Measurements from ENCODE around the gene DDX1. TPM values are rescaled to one million over a fixed set of nuclear protein-coding genes. Genes with fewer than 3 reads are reported as not detected.
"Not testable (repeated sequence)": the region's sequence is repeated elsewhere in the genome, so short reads cannot be mapped to it uniquely, and the experiment has no call there.

DDX1 gene
- total RNA-seq (2014; rRNA removed; shearing (Covaris generic)), result 56.4 and 89.4 TPM in 2 replicates

DNA sequence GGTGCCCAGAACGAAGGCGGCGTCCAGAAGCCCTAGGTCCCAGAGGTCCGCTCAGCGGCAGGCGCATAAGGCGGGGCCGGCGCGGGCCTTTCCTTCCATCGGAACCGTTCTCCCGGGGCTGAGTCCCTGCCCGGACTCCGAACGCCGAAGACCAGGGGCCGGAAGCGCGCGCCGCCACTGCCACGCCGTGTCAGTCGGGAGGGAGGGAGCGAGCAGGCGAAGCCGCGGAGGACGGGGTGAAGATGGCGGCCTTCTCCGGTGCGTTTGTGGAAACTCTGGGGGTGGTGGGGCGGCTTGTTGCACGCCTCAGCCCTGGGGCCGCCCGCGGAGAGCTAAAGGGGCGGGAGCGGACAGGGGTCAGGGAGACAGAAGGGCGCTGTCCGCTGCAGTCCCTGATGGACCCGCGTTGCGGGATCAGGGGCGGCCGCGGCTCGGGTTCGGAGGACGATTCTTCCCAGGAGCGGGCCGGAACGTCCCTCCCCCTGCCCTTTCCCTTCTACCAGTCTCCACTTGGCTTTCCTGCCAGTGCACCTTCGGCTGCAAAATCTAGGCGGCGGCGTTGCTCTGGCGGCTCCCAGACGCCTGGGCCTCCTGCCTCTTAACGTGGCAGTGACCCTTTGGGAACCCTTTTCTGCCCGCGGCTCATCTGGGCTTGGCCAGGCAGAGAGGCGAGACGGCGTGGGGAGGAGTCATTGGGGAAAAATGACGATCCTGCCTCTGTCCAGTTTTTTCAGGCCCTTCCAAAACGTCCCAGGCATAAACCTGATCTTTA lies at the start of gene DDX1:
Gene DDX1, plus strand, starts transcription at position 177 of the 772 bp plus-strand sequence. Its CDS starts 66 bp downstream, at position 243.
- DNase-seq (ENCODE audit: low read depth), result peak; percentile 78

DNA sequence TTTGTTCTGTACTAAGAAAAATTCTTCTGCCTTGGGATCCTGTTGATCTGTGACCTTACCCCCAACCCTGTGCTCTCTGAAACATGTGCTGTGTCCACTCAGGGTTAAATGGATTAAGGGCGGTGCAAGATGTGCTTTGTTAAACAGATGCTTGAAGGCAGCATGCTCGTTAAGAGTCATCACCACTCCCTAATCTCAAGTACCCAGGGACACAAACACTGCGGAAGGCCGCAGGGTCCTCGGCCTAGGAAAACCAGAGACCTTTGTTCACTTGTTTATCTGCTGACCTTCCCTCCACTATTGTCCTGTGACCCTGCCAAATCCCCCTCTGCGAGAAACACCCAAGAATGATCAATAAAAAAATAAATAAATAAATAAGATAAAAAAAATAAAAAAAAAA lies 49.4 kb upstream of the DDX1 start:
- not testable (repeated sequence) for DNase-seq (ENCODE audit: low read depth)

DNA sequence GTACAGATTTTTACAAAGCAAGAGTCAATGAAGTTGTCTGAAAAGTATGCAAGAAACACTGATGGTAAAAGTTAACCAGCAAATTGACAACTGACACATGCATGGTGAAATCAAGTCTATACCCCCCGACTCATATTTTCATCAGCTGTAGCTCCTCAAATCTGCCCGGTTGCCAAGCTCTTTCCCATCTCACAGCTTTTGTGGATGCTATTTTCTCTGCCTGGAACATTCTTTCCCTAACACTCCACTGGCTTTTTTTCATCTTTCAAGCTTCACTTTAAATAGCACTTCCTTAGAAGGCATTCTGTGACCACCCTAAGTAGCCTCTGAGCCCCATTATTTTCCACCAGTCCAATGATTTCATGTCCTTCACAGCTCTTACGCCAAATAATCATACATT lies 48.6 kb upstream of the DDX1 start:
- DNase-seq (ENCODE audit: low read depth), result no peak

GRCh38 chr2:15543541-15543940 lies 48.1 kb upstream of the DDX1 start:
- no peak for DNase-seq (ENCODE audit: low read depth)

DNA sequence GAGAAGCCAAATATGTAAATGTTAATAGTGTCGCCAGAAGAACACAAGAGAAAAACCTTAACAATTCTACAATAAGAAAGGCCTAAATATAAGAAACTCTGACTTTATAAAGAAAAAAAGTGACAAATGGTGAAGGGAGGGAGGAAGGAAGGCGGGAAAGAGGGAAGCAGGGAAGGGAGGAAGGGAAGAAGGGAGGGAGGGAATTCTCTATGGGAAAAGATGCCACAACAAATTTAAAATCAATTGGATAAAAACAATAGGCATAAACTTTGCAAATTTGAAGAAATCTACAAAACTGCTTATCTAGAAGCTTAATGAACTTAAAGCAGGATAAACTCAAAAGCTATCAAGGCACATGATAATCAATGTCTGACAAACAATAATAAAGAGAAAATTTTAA lies 47.4 kb upstream of the DDX1 start:
- no peak for DNase-seq (ENCODE audit: low read depth)

- no peak for DNase-seq (ENCODE audit: low read depth)
Measured at GRCh38 chr2:15546297-15547098, 45.2 kb upstream of the DDX1 start.

DNA sequence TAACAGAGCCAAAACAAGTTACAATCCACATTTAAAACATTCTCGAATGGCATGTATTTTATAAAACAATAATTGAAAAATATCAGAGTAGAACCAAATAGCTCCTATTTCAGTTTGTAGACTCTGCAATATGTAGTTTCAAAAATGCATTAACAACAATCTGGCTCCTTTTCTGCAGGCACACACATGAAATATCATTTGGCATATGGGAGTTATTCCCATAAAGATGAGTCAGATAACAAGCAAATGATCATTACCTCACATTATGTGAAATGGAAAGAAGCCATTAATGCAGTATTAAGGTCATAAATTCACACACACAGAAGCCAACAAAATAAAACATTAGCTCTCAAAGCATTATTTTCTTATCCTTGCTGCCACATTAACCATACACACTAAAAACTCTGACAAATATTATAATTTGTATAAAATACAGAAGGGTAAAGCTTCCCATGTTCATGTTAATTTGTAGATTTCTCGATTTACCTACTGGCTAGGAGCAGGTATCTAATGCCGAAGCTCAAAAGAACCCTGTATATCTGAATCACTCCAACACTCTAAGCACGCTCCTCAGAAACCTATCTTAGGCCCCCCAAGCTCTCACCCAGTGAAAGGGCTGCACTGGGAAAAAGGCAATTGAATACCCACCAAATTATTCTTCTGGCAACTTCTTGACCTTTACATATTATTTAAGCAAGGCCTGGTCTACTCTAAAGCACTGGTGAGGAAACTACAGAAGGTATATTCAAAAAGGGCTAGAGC lies 44.4 kb upstream of the DDX1 start:
- no peak for DNase-seq (ENCODE audit: low read depth)

- no peak for DNase-seq (ENCODE audit: low read depth)
Measured at GRCh38 chr2:15548974-15549373, 42.7 kb upstream of the DDX1 start.

DNA sequence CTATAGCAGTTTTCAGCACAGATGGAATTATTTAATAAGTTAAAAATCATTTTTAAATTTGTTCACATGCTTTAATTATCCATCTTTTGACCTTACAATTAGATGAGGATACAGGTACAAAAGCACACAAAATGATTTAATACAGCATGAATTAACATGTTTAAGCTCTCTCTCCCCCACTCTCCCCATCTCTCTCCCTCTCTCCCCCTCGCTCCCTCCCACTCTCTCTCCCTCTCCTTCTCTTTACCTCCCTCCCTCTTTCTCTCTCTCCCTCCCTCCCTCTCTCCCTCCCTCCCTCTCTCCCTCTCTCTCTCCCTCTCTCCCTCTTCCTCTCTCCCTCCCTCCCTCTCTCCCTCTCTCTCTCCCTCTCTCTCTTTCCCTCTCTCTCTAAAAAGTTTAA lies 38.1 kb upstream of the DDX1 start:
- no peak for DNase-seq (ENCODE audit: low read depth)

DNA sequence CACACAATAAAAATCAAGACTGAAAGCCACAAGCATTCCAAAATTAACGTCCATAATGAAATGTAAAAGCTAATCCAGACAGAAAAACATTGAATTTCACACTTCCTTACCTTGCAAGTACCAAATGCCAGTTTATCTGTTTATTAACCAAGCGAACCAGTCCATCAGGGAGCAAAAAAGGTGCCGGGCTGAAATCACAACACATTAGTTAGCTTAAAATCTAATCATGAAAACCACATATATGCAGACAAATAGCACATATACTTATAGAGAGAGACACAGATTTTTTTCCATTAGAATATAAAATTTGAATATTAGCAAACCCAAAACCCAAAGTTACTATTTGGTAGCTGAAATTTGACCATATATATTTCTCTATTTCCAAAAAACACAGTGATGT lies 37.7 kb upstream of the DDX1 start:
- no peak for DNase-seq (ENCODE audit: low read depth)

DNA sequence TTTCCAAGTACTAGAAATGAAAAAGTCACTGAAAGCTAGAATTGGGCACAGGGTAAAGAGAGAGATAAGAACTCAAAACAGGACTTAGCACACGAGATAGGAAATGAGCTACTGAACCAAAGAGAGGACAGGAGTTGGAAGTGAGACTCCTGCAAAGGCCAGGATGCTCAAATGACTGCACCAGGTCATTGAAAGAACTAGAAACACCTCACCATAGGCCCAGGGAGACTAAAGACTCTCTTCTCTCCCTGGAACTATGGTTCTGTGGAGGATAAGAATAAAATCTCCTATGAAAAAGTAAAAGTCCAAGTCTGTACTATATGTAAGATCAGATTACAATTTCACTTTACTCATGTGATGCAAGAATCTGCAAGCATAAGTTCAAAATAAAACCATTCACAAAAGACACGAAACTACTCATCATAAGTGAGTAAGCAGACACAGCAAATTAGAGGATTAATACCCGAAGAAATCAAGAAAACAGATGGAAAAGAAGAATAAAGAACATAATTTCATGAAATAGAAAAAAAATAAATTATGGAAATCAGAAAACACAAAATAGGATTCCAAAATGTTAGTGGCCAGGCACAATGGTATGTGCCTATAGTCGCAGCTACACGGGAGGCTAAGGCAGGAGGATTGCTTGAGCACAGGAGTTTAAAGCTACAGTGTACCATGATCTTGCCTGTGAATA lies 37.0 kb upstream of the DDX1 start:
- DNase-seq (ENCODE audit: low read depth), result no peak

GRCh38 chr2:15555760-15556193 lies 35.9 kb upstream of the DDX1 start:
- no peak for DNase-seq (ENCODE audit: low read depth)

- DNase-seq (ENCODE audit: low read depth), result no peak
Measured at GRCh38 chr2:15556311-15556930, 35.2 kb upstream of the DDX1 start.

DNA sequence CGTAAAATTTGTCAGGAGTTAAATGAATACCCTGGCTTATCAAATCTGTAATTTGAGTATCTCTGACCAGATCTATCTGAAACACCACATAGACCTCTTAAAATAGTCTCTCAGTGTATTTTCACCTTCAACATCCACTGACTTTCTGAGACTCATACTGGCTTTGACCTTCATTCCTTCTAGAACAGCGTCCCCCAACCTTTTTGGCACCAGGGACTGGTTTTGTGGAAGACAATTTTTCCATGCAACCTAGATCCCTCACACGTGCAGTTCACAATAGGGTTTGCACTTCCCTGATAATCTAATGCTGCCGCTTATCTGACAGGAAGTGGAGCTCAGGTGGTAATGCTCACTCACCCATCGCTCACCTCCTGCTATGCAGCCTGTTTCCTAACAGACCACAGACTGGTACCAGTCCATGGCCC lies 33.8 kb upstream of the DDX1 start:
- peak; percentile 1 for DNase-seq (ENCODE audit: low read depth)

- DNase-seq (ENCODE audit: low read depth), result no peak
Measured at GRCh38 chr2:15559379-15560139, 32.1 kb upstream of the DDX1 start.

GRCh38 chr2:15560140-15560987 lies 31.3 kb upstream of the DDX1 start:
- peak; percentile 55 for DNase-seq (ENCODE audit: low read depth)

- peak; percentile 84 for DNase-seq (ENCODE audit: low read depth)
Measured at GRCh38 chr2:15560988-15561573, 30.6 kb upstream of the DDX1 start, which contains the start of gene NBAS. Gene NBAS (minus strand): TSS chr2:15561334. CDS start chr2:15561304, 30 bp downstream.

GRCh38 chr2:15561574-15562344 lies 29.9 kb upstream of the DDX1 start:
- DNase-seq (ENCODE audit: low read depth), result peak; percentile 54
